ENCODE data around the gene TAAR5.

DNA sequence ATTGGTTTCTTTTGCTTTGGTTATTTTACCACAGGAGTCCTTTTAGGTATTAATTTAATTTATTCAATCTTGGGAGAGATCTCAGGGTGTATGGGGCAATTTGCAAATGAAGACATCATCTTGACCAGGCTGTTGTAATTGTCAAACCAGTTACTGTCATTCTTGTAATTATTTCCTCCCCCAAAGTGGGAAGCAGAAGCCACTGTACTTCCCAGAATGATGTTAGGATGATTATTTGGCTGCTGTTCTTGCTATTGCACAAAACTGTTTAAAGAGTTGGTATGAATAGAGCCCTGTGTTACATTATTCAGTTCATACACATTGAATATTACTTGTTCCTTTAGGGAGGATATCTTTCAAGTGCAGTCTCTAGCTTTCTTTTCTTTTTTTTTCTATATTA is 17.8 kb downstream of the TAAR5 start:
- no peak for TF ChIP-seq CTCF (conservative IDR thresholded peaks at IDR 0.05; ENCODE audit: low read depth, low read length)
- no peak for TF ChIP-seq EZH2 (IDR thresholded peaks at IDR 0.05; ENCODE audit: low read length, unreplicated experiment)
- no peak for TF ChIP-seq EZH2phosphoT487 (IDR thresholded peaks at IDR 0.05; ENCODE audit: borderline replicate concordance, low read length)

Data from PC-3 (cell line).